ENCODE measurements around the gene ROR1.

Gene ROR1

GRCh38 chr1:63857478-63857877, 83.7 kb downstream of the ROR1 start (continued):
- TF ChIP-seq ZSCAN5A (tag by site-specific recombination; IDR thresholded peaks at IDR 0.05) (no peak), SCRT2 (tag by site-specific recombination; IDR thresholded peaks at IDR 0.05) (no peak), SP3 (tag by site-specific recombination; IDR thresholded peaks at IDR 0.05) (no peak), ZNF701 (tag by site-specific recombination; IDR thresholded peaks at IDR 0.05) (no peak), ZNF529 (tag by site-specific recombination; IDR thresholded peaks at IDR 0.05; ENCODE audit: insufficient replicate concordance) (no peak), ZNF660 (tag by site-specific recombination; IDR thresholded peaks at IDR 0.05) (no peak), ZNF341 (tag by site-specific recombination; IDR thresholded peaks at IDR 0.05; ENCODE audit: low read depth) (no peak), ZNF280D (tag by site-specific recombination; IDR thresholded peaks at IDR 0.05) (no peak), ZNF521 (tag by site-specific recombination; IDR thresholded peaks at IDR 0.05) (no peak), ZNF214 (tag by site-specific recombination; IDR thresholded peaks at IDR 0.05; ENCODE audit: borderline replicate concordance) (no peak), PBX3 (CRISPR knock-in tag; IDR thresholded peaks at IDR 0.05) (no peak), ZNF157 (tag by site-specific recombination; IDR thresholded peaks at IDR 0.05) (no peak)
- TF ChIP-seq, protein P1, sequence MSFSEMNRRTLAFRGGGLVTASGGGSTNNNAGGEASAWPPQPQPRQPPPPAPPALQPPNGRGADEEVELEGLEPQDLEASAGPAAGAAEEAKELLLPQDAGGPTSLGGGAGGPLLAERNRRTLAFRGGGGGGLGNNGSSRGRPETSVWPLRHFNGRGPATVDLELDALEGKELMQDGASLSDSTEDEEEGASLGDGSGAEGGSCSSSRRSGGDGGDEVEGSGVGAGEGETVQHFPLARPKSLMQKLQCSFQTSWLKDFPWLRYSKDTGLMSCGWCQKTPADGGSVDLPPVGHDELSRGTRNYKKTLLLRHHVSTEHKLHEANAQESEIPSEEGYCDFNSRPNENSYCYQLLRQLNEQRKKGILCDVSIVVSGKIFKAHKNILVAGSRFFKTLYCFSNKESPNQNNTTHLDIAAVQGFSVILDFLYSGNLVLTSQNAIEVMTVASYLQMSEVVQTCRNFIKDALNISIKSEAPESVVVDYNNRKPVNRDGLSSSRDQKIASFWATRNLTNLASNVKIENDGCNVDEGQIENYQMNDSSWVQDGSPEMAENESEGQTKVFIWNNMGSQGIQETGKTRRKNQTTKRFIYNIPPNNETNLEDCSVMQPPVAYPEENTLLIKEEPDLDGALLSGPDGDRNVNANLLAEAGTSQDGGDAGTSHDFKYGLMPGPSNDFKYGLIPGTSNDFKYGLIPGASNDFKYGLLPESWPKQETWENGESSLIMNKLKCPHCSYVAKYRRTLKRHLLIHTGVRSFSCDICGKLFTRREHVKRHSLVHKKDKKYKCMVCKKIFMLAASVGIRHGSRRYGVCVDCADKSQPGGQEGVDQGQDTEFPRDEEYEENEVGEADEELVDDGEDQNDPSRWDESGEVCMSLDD (tag by site-specific recombination; IDR thresholded peaks at IDR 0.05): no peak
- TF ChIP-seq, protein P2, sequence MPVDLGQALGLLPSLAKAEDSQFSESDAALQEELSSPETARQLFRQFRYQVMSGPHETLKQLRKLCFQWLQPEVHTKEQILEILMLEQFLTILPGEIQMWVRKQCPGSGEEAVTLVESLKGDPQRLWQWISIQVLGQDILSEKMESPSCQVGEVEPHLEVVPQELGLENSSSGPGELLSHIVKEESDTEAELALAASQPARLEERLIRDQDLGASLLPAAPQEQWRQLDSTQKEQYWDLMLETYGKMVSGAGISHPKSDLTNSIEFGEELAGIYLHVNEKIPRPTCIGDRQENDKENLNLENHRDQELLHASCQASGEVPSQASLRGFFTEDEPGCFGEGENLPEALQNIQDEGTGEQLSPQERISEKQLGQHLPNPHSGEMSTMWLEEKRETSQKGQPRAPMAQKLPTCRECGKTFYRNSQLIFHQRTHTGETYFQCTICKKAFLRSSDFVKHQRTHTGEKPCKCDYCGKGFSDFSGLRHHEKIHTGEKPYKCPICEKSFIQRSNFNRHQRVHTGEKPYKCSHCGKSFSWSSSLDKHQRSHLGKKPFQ (tag by site-specific recombination; IDR thresholded peaks at IDR 0.05): no peak

- ChIA-PET POLR2A (no interaction called here), CTCF (interaction anchor here (0.5 kb wide), 1 partner anchor 45 kb away, joined by 5 read pairs; no protein-coding TSS in a partner anchor)
- no peaks in the 10 kb centered on the region for H3K9me3 ChIP-seq (ENCODE audit: control insufficient read depth, insufficient read depth, low read depth, low read length)
- H3K27ac ChIP-seq (ENCODE audit: extremely low read depth, low read depth, low read length): no peak overlapping the region
- no peak overlapping the region for H3K4me3 ChIP-seq (ENCODE audit: low read depth, low read length)
- no peaks in the 10 kb centered on the region for H3K4me1 ChIP-seq (ENCODE audit: control insufficient read depth, insufficient read depth, low read length)
- H3K36me3 ChIP-seq (ENCODE audit: control insufficient read depth in 2 of 2, insufficient read depth in 1 of 2, low read length in 2 of 2): no peaks in the 10 kb centered on the region
- TF ChIP-seq PRDM1 (tag by site-specific recombination; IDR thresholded peaks at IDR 0.05) (peak; percentile 33; the same call in 1 of the 2 replicates), FEZF1 (tag by site-specific recombination; IDR thresholded peaks at IDR 0.05) (no peak)
These were observed 84.3 kb downstream of the ROR1 start for GRCh38 chr1:63858153-63858552.

Measured in HEK293 (cell line).